Measurements from ENCODE around the gene POLR1A.
A peak's percentile ranks its signal among the peaks of the same experiment; 100 is the strongest.
"Not testable (repeated sequence)": the region's sequence is repeated elsewhere in the genome, so short reads cannot be mapped to it uniquely, and the experiment has no call there.

Gene POLR1A

DNA sequence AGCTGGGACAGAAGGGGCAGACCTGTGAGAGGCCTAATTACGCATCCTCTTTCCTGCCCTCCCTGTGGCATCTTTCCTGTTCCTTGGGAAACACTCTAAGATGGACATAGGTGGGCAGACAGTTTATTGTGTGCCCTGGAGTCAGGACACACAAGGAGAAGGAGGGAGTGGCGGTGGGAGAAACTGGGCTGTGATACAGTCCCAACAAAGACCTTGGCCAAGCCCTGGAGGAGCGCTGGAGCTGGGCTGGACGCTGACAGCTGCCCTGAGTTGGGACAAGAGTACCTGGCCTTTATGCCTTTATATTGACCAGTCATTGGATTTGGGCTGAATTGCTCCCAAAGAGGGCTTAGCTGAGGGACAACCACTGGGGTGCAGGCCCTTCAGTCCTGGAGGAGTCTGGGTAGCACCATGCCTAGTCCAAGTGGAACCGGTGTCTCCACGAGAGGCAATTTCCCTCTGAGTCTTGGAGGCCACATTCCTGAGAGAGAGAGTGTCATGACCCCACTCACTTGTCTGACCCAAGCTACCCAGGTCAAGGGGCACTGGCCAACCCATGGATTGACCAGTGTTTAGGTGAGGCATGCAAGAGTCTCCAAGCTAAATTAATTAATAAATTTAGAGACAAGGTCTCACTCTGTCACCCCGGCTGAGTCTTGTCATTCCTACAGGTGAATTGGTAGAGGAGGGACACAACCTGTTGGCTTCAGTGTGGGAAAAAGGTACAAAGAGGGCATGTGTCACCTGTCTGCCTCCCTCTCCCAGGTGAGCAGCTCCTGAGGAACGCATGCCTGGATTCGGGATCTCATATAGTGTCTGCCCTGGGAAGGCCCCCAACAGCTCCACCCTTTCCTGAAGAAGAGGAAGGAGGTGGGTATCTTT is 109.8 kb downstream of the POLR1A start:
- DNase-seq = peak; percentile 19

DNA sequence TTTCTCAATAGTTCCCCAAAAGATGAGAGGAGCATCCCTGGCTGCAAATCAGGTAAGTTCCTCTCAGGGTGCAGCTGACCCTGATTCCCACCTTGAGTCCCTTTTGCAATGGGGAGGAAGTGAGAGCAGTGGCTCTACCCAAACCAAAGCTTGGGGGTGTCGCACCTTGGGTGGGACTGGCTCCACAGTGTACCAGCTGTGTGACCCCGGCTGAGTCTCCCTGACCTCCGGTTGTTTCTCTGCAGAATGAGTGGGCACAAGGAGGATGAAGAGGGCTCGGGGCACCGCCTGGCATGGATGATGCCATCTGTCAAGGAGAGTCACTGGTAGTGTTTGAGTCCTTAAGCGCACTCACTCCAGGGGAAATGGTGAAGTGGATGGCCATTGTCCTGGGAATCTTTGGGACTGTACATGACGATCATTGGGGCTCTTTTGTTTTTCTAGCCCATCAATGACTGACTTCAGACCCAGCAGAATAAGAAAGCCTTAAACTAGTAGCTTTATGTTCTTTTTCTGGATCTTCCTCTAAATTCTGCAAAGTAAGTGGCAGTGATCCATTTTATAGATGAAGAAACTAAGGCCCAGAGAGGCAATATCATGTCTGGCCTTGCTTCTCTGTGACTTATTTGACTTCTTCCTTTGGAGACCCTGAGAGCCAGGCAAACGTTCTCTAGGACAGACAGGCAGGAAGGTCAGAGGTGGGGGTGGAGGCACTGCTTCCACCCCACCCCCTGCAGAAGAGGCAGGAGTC is 110.6 kb downstream of the POLR1A start:
- peak; percentile 24 for DNase-seq

DNA sequence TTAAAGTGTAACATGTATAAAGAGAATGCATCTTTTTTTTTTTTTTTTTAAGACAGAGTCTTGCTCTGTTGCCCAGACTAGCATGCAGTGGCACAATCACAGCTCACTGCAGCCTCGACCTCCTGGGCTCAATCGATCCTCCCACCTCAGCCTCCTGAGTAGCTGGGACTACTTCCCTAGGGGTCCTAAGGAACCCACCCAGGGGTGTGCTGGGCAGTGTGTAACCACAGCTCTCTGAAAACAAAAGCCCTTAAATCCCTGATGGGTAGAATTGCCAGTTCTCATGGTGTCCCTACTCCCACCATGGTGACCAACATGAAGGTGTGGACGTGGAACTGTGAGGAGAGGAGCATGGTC is 111.3 kb downstream of the POLR1A start:
- DNase-seq = peak; percentile 21

- no peak for DNase-seq
These were observed 113.1 kb downstream of the POLR1A start for GRCh38 chr2:85992611-85993010.

DNA sequence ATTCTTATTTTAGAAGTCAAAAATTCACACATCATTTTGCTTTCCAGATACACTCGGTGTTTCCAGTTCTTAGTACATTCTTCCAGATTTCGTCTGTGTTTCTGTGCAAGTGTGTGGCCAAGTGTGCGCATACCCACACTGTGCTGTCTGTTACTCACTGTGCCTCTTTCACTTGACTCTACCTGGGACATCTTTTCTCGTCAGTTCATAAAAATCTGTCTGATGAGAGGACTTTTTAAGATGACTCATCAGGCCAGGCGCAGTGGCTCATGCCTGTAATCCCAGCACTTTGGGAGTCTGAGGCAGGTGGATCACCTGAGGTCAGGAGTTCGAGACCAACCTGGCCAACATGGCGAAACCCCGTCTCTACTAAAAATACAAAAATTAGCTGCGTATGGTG is 113.6 kb downstream of the POLR1A start:
- not testable (repeated sequence) for DNase-seq

DNA sequence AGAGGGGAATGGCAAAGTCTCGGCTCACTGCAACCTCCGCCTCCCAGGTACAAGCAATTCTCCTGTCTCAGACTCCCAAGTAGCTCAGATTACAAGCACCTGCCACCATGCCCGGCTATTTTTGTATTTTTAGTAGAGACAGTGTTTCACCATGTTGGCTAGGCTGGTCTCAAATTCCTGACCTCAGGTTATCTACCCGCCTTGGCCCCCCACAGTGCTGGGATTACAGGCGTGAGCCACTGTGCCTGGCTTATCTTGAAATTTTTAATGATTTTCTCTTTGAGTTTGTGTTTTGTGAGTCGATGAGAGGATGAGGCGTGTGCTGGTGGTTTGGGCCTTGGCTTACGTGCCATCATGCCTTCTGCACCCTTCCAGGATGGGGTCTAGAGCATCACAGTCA is 115.6 kb downstream of the POLR1A start:
- DNase-seq = no peak

DNA sequence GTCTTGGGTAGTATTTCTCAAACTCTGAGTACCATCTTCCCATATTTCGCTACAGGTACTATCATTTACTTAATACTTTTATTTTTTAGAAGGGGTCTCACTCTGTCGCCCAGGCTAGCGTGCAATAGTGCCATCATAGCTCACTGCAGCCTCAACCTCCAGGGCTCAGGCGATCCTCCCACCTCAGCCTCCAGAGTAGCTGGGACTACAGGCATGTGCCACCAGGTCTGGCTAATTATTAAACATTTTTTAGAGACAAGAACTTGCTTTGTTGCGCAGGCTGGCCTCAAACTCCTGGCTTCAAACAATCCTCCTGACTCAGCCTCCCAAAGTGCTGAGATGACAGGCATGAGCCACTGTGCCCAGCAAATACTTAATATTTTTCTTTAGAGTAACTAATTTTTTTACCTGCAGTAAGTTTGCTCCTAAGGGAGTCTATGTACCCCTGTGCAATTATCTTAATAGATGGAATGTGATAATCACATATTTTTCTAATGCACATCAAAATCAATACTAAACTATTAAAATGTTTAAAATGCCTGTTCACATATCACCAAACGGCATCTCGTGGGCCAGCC is 116.3 kb downstream of the POLR1A start:
- DNase-seq = no peak

DNA sequence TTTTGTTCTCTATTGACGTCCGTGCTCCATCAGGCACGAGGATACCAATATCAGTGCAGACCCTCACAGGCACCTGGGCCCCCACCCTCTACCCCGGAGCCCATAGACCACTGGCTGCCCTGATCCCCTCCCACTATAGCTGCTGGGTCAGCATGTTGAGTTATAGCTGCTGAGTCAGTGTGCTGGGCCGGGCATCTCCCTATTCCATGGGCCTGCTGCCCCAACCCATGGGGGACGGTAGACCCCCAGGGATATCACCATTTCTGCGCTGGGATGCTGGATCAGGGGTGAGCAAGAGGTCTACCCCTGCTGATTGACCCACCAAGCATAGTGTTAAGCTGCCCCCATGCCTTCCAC is 116.8 kb downstream of the POLR1A start:
- no peak for DNase-seq

- no peak for DNase-seq
These were observed 117.3 kb downstream of the POLR1A start for GRCh38 chr2:85988175-85988913.

DNA sequence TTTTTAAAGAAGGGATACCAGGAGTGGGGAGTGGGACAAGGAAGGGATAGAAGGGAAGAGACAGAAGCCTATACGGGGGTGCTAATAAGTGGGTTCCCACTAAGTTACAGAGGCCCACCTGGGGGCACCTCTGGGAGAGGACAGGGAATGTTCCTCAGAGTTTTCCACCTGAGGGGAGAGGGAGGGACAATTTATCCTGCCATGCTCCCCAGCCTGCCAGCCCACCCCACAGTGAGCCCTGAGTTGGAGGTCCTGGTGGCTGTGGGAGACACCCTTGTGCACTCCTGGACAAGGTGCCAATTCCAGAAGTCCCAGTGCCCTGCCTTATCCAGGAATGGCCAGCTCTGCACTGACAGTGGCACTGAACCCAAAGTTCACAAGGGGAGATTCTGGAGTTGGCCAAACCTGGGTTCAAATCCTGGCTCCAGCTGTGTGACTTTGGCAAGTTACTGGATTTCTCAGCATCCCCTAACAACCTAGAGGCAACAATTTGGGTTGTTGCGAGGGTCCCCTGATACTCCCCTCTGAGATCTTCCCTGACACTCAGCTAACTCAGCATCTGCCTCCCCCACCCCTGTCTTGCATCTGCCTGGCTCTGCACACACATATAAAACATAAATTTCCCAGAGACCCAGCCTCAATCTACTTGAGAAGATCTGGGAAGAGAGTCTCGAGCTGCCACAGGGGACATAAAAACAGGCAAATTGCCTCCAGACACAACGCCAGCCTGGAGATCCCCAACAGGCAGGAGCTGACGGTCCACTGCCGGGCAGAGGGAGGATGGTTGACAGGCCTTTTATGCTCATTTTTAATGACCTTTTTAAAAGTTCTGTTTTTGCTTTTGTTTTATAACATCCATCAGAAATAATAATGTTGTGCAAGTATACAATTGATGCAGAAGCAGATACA is 118.2 kb downstream of the POLR1A start:
- DNase-seq = no peak

GRCh38 chr2:85986121-85986520 is 119.6 kb downstream of the POLR1A start:
- no peak for DNase-seq

DNA sequence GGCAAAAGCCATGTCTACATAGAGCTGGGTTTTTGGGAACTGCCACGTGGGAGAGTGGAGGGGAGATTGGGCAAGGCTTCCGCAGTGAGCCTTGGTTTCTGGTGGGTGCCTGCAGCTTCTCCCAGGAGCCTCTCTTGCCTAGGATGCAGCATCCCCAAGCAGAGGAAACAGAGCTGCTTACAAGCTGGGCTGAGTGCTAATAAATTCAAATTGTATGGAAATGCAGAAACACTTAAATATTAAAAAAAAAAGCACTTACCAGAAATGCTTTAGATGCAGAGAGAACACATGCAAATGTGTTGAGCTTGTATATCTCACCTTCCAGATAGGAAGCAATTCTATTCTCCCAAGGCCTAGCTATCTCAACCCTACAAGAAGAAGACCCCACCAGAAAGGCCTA is 120.9 kb downstream of the POLR1A start:
- no peak for DNase-seq

- no peak for DNase-seq
These were observed 121.9 kb downstream of the POLR1A start for GRCh38 chr2:85983766-85984165.

DNA sequence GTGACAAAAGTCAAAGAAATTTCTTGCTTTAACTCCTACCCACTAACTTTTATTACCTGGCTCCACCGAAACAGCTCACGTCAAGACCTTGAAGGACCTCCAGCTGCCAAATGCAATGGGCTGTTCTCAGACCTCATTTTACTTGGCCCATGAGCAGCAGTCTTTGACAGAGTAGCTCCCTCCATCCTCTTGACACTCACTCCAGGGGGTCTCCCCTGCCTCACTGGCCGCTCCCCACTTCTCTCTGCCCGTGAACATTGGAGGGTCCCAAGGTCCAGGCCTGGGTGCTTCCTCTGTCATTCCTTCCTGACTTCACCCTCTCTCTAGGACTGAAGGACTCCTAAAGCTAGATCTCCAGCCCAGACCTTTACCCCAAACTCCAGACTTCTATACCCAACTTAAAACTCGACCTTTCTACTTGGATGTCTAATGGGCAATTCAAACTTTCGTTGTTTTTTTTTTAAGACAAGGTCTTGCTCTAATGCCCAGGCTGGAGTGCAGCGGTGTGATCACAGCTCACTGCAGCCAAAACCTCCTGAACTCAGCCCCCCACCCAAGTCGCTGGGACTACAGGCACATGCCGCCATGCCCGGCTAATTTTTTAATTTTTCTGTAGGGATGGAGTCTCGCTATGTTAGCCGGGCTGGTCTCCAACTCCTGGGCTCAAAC is 124.0 kb downstream of the POLR1A start:
- no peak for DNase-seq

DNA sequence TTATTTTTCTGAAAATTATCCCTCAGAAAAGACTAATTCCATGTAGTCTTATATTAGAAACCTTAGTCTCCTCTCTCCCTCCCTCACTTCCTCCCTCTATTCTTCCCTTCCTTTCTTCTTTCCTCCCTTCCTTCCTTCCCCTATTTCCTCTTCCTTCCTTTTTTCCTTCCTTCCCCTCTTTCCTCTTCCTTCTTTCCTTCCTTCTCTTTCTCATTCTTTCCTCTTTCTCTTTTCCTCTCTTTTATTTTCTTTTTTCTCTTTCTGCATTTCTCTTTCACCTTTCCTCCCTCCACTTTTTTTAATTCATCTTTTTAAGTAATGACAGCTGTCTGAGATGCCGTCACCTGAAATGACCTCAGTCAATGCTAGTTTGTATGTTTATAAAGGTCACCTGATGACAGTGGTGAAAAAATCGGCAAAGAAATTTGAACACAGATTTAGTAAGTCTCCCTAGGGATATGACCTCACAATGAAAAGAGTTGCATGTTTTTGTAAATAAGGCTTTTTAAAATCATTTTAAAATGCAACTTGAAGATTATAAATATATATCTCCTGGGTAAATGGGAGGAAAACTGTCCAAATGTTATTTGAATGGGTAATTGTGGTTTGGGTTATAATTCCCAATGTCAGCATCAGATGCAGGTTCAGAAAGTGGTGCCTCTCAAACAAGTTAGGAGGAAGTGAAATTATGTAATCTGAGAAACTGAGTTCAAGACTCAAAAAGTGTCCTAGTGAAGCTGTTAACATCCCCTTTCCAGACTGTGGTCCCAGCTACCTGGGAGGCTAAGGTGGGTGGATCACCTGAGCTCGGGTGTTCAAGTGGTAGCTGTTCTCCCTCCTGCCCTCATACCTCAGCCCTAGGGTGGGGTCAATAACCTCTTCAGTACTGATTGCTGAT is 126.6 kb downstream of the POLR1A start:
- no peak for DNase-seq

DNA sequence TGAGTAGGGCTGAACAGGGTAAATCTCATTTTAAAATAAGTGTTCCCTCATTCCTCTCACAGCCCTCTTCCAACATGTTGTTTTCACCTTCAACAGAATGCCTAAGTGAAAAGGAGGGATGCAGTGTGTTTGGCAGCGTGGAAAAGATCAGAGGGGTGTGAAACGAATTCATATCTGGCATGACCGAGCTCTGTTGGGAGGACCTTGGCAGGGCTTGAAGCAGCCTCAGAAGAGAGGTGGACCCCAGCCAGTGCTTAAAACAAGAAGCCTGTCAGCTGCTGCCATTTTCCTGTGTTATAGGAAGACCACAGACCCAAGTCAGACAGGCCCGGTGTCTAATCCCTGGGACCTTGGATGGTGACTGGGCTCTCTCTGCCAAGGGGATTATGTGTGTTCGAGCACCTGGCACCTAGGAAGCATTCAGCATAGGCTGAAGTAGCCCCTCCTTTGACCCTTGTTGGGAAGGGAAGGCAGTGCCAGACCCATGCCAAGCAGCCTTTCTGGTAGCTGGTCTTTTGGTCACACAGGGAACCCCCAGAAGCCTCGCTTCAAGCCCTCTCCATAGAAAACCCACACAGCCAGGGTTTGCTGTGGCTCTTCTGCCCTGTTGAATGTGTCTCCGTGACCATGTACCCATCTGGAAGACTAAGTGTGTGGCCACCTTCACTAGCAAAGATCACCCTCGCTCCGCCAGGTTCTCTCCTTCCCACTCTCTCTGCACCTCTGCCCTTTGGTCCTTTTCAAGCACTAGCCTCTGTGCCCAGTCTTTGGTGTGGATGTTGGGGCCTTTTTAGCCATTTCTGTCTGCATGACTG is 129.4 kb downstream of the POLR1A start:
- DNase-seq = no peak

DNA sequence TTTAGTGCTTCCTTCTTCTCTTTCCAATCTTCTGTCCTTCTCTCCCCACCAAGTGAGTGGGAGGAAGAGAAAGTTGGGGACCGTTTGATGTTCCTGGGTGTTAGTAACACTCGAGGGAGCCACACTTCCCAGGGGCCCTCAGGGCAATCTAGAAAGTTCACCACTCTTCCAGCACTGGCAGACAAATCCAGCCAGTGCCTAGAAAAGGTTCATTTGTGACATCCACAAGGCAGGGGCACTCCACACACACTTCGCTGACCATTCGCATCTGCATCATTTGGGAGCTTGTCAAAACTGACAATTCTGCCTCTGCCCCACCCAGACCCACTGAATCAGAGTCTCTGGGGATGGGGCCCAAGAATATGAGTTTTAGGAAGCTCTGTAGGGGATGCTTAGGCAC is 130.1 kb downstream of the POLR1A start:
- no peak for DNase-seq

DNA sequence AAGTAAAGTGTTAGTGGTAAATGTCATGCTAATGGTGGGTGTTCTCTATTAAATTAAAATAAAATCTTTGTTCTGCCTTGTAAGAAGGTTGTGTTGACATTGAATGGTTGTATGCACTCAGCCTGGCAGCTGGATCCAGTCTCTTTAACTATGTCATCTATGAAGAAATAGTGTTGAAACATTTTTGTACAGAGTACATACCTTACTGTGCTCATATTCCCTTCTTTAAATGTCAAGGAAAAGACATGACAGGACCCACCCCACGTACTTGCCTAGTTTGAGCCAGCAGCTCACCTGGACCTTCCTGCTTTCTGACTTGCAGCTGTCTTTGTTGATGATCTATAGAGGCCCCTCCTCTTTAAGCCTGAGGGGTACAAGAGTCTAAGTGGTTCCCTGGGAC is 131.3 kb downstream of the POLR1A start:
- DNase-seq = no peak

- DNase-seq = no peak
These were observed 133.3 kb downstream of the POLR1A start for GRCh38 chr2:85972355-85972754.

GRCh38 chr2:85971366-85971765 is 134.3 kb downstream of the POLR1A start:
- DNase-seq = no peak

Measured in stimulated activated CD8-positive, alpha-beta memory T cell treated with anti-CD3 and anti-CD28 coated beads, Interleukin-4, amount 100 ng/mL, for 48 hours (primary cell).